OCI-LY3 (cell line): ENCODE results near the gene BCL6B.
A peak's percentile ranks its signal among the peaks of the same experiment; 100 is the strongest.

Experiments used
- H2AFZ ChIP-seq: fragments of 200-600, 300-600 bp; shearing (Covaris generic); 2 replicates; pipeline ENCODE4 v1.6.0; 2014; ENCODE audit warnings: antibody characterized with exemption, low read depth, low read length
- H3K27ac ChIP-seq: fragments of 200-600, 300-600 bp; sonication (generic); 2 replicates; pipeline ENCODE4 v1.5.1; 2014; ENCODE audit warnings: mild to moderate bottlenecking, low read length, moderate library complexity, mixed read lengths
- H3K27me3 ChIP-seq: fragments of 200-600, 300-600 bp; sonication (generic); 2 replicates; pipeline ENCODE4 v1.6.1; 2014; ENCODE audit warnings: low read depth, low read length, mixed read lengths
- H3K36me3 ChIP-seq: fragments of 200-600, 300-600 bp; sonication (generic); replicated peaks from 2 replicates; pipeline ENCODE3; 2014; ENCODE audit warnings: low read depth, low read length, mixed read lengths
- H3K4me1 ChIP-seq: fragments of 300-600, 200-600 bp; sonication (generic); 2 replicates; pipeline ENCODE4 v1.6.1; 2014; ENCODE audit warnings: low read length, mixed read lengths
- H3K4me2 ChIP-seq: fragments of 200-600, 300-600 bp; sonication (generic); 2 replicates; pipeline ENCODE4 v1.6.1; 2014; ENCODE audit warnings: low read length, mixed read lengths
- H3K4me3 ChIP-seq: fragments of 300-600, 200-600 bp; sonication (generic); 2 replicates; pipeline ENCODE4 v1.5.1; 2014; ENCODE audit warnings: antibody characterized with exemption, mild to moderate bottlenecking, low read length, moderate library complexity
- H3K79me2 ChIP-seq: fragments of 300-600, 200-600 bp; shearing (Covaris generic); 2 replicates; pipeline ENCODE4 v1.6.1; 2014; ENCODE audit warnings: mild to moderate bottlenecking, low read length, mixed read lengths
- H3K9ac ChIP-seq: fragments of 300-600, 200-600 bp; shearing (Covaris generic); 2 replicates; pipeline ENCODE4 v1.6.0; 2014; ENCODE audit warnings: mild to moderate bottlenecking, low read length, moderate library complexity
- H3K9me3 ChIP-seq: fragments of 200-600, 300-600 bp; shearing (Covaris generic); 2 replicates; pipeline ENCODE4 v1.6.1; 2014; ENCODE audit warnings: low read length, mixed read lengths; ENCODE audit not compliant: insufficient read depth
- H4K20me1 ChIP-seq: fragments of 200-600, 300-600 bp; sonication (generic); 2 replicates; pipeline ENCODE4 v1.6.1; 2016; ENCODE audit warnings: low read length, mixed read lengths; ENCODE audit not compliant: insufficient read depth
- CTCF ChIP-seq: fragments of 200-600, 300-600 bp; sonication (generic); IDR thresholded peaks from 2 replicates; pipeline ENCODE4 v1.5.1; 2014; ENCODE audit warnings: antibody characterized with exemption, low read length, low read depth
- EZH2phosphoT487 ChIP-seq: fragments of 200-600 bp; shearing (Covaris generic); IDR thresholded peaks from 2 replicates; pipeline ENCODE4 v1.6.1; 2018; ENCODE audit warnings: antibody characterized with exemption, mixed run types, low read depth

BCL6B gene

GRCh38 chr17:7014995-7015958, 7.6 kb upstream of the BCL6B start:
- Histone ChIP-seq H3K27me3 (no peaks in the 10 kb centered on the region), H3K4me1 (peaks cover 15% of the 10 kb centered on the region), H3K9me3 (no peaks in the 10 kb centered on the region), H3K4me3 (peak overlapping the region; percentile 95), H4K20me1 (no peaks in the 10 kb centered on the region), H3K27ac (peak overlapping the region; percentile 90), H3K79me2 (peaks cover 50% of the 10 kb centered on the region), H3K36me3 (peaks cover 3% of the 10 kb centered on the region), H3K9ac (peak overlapping the region; percentile 86), H2AFZ (no peak overlapping the region), H3K4me2 (peak overlapping the region; percentile 67)
- TF ChIP-seq EZH2phosphoT487 (no peak), CTCF (no peak)

- H3K4me3 ChIP-seq = peak overlapping the region; percentile 95; the same call in 1 of the 2 replicates
- H3K9ac ChIP-seq = no peak overlapping the region
- H4K20me1 ChIP-seq = no peaks in the 10 kb centered on the region
- no peaks in the 10 kb centered on the region for H3K27me3 ChIP-seq
- peak overlapping the region; percentile 67 for H3K4me2 ChIP-seq
- H3K79me2 ChIP-seq = peaks cover 39% of the 10 kb centered on the region
- H2AFZ ChIP-seq = no peak overlapping the region
- no peak overlapping the region for H3K27ac ChIP-seq
- peaks cover 3% of the 10 kb centered on the region for H3K36me3 ChIP-seq
- H3K4me1 ChIP-seq = peaks cover 17% of the 10 kb centered on the region
- no peak for TF ChIP-seq EZH2phosphoT487
- no peak for TF ChIP-seq CTCF
- H3K9me3 ChIP-seq = no peaks in the 10 kb centered on the region
These were observed 6.4 kb upstream of the BCL6B start for GRCh38 chr17:7016418-7016817.

- Histone ChIP-seq H2AFZ (no peak overlapping the region), H3K4me3 (no peak overlapping the region), H3K27me3 (no peaks in the 10 kb centered on the region), H3K9ac (no peak overlapping the region), H3K36me3 (peaks cover 3% of the 10 kb centered on the region), H3K4me2 (no peak overlapping the region), H3K79me2 (peaks cover 31% of the 10 kb centered on the region), H4K20me1 (no peaks in the 10 kb centered on the region), H3K27ac (no peak overlapping the region), H3K4me1 (peaks cover 21% of the 10 kb centered on the region), H3K9me3 (no peaks in the 10 kb centered on the region)
- no peak for TF ChIP-seq CTCF
- TF ChIP-seq EZH2phosphoT487 = no peak
These were observed 5.7 kb upstream of the BCL6B start for GRCh38 chr17:7016886-7017826.

GRCh38 chr17:7017827-7018200, 5.0 kb upstream of the BCL6B start:
- Histone ChIP-seq H3K36me3 (peaks cover 3% of the 10 kb centered on the region), H4K20me1 (no peaks in the 10 kb centered on the region), H2AFZ (no peak overlapping the region), H3K9ac (no peak overlapping the region), H3K4me3 (no peak overlapping the region), H3K4me1 (peaks cover 25% of the 10 kb centered on the region), H3K4me2 (no peak overlapping the region), H3K9me3 (no peaks in the 10 kb centered on the region), H3K27ac (no peak overlapping the region), H3K79me2 (peaks cover 25% of the 10 kb centered on the region), H3K27me3 (no peaks in the 10 kb centered on the region)
- TF ChIP-seq CTCF (no peak), EZH2phosphoT487 (no peak)
